HepG2 (cell line): ENCODE measurements around the gene GPR4. TPM values are rescaled to one million over a fixed set of nuclear protein-coding genes. Genes with fewer than 3 reads are reported as not detected.

Experiments
- ATAC-seq: fragments of 200-7000 bp; cut with Tn5 transposase; 3 replicates; pipeline ENCODE4 v1.9.1; 2020; ENCODE audit warnings: mild to moderate bottlenecking, moderate library complexity
- BruUV-seq: library from RNA; stranded (reverse); fragments of 400-500 nt; replicated peaks from 2 replicates; lab custom pipeline; 2021; lab: Mats Ljungman, UMichigan
- CTCF ChIA-PET: fragments of 300-600 bp; formaldehyde crosslinking; extraction: SDS; loops from one replicate; lab custom pipeline; 2021; ENCODE audit warnings: low total read pairs, inconsistent platforms, low intra/inter-chr PET ratio; lab: Yijun Ruan, JAX
- POLR2A ChIA-PET: fragments of 350-600 bp; sonication (Branson Sonifier 250); formaldehyde crosslinking; loops from one replicate; lab custom pipeline; 2020; ENCODE audit warnings: antibody characterized with exemption, inconsistent platforms; lab: Yijun Ruan, JAX
- DNase-seq: peaks from one replicate; pipeline ENCODE4 v3.0.0-alpha.2; 2015; ENCODE audit warnings: low spot score
- FAIRE-seq: peaks from 3 replicates; lab custom pipeline; 2011; peaks lifted over from hg19 to GRCh38; lab: Jason Lieb, UNC
- H2AFZ ChIP-seq: one replicate; pipeline ENCODE4 v1.6.1; 2011; ENCODE audit warnings: low read length, inconsistent platforms
- H3K27ac ChIP-seq: fragments of 300-600 bp; 3 replicates; pipeline ENCODE4 v1.8.0; 2011; ENCODE audit warnings: mixed run types, mild to moderate bottlenecking, mixed read lengths, low read length, inconsistent platforms; ENCODE audit not compliant: insufficient read depth; ENCODE audit errors: extremely low read length
- H3K27me3 ChIP-seq, 2 experiments: fragments of 200-600 bp in 1 of 2; 2 replicates in 1 of 2; 3 replicates in 1 of 2; pipeline versions ENCODE4 v1.6.0 to v1.8.0; 2011; ENCODE audit warnings: low read length in 2 of 2, mild to moderate bottlenecking in 2 of 2, moderate library complexity in 2 of 2, inconsistent platforms in 1 of 2; ENCODE audit not compliant: insufficient read depth in 2 of 2, control insufficient read depth in 1 of 2
- H3K36me3 ChIP-seq, 2 experiments: fragments of 200-600 bp in 1 of 2; replicated peaks in 1 of 2; 2 replicates in 1 of 2; 3 replicates in 1 of 2; pipeline versions ENCODE4 v1.5.1 to v1.8.0; 2011; ENCODE audit warnings: low read length in 2 of 2, inconsistent platforms in 1 of 2; ENCODE audit not compliant: insufficient read depth in 2 of 2, control insufficient read depth in 1 of 2
- H3K4me1 ChIP-seq: 2 replicates; pipeline ENCODE4 v1.5.1; 2012; ENCODE audit warnings: low read length, inconsistent platforms; ENCODE audit not compliant: insufficient read depth
- H3K4me2 ChIP-seq: 2 replicates; pipeline ENCODE4 v1.6.0; 2011; ENCODE audit warnings: low read depth, low read length, inconsistent platforms
- H3K4me3 ChIP-seq, 3 experiments: fragments of 200-600 bp in 1 of 3; sonication (generic), shearing (Covaris generic) in 1 of 3; replicated peaks in 1 of 3; 2 replicates each; pipeline ENCODE4 v1.5.1; 2011 to 2016; ENCODE audit warnings: low read length in 3 of 3, inconsistent platforms in 2 of 3, low read depth in 2 of 3, mild to moderate bottlenecking in 2 of 3, control low read depth in 1 of 3, mixed read lengths in 1 of 3; ENCODE audit not compliant: insufficient read depth in 1 of 3
- H3K79me2 ChIP-seq: one replicate; pipeline ENCODE4 v1.6.1; 2011; ENCODE audit warnings: low read length, inconsistent platforms; ENCODE audit not compliant: insufficient read depth
- H3K9ac ChIP-seq: 2 replicates; pipeline ENCODE4 v1.6.0; 2011; ENCODE audit warnings: mild to moderate bottlenecking, low read depth, low read length, inconsistent platforms; ENCODE audit not compliant: insufficient read depth
- H3K9me3 ChIP-seq: 2 replicates; pipeline ENCODE4 v1.5.1; 2012; ENCODE audit warnings: mild to moderate bottlenecking, low read length
- H4K20me1 ChIP-seq: 2 replicates; pipeline ENCODE4 v1.6.0; 2011; ENCODE audit warnings: inconsistent platforms, mild to moderate bottlenecking, low read length, moderate library complexity; ENCODE audit not compliant: insufficient read depth
- CCDC6 ChIP-seq: sonication (generic); formaldehyde crosslinking; IDR thresholded peaks from 2 replicates; pipeline ENCODE4 v1.8.1; 2022; ENCODE audit warnings: mild to moderate bottlenecking, missing genetic modification reagents, moderate library complexity
- ETV5 ChIP-seq: IDR thresholded peaks from 2 replicates; pipeline ENCODE4 v1.6.1; 2018; ENCODE audit warnings: missing biosample characterization, missing genetic modification reagents, inconsistent platforms, borderline replicate concordance
- GPN1 ChIP-seq: sonication (generic); formaldehyde crosslinking; IDR thresholded peaks from 2 replicates; pipeline ENCODE4 v1.5.1; 2020; ENCODE audit warnings: missing genetic modification reagents, borderline replicate concordance
- NBN ChIP-seq: fragments of 450-650 bp; conservative IDR thresholded peaks from 2 replicates; pipeline ENCODE4 v1.6.1; 2017
- NR3C1 ChIP-seq: sonication (generic); formaldehyde crosslinking; IDR thresholded peaks from 2 replicates; pipeline ENCODE4 v1.4.0; 2020; ENCODE audit warnings: missing genetic modification reagents
- NRL ChIP-seq: sonication (generic); formaldehyde crosslinking; IDR thresholded peaks from 2 replicates; pipeline ENCODE4 v1.5.0; 2020; ENCODE audit warnings: missing genetic modification reagents, mild to moderate bottlenecking, moderate library complexity, borderline replicate concordance
- REL ChIP-seq: sonication (generic); formaldehyde crosslinking; conservative IDR thresholded peaks from 2 replicates; pipeline ENCODE4 v1.8.0; 2022; ENCODE audit warnings: mild to moderate bottlenecking, missing genetic modification reagents, moderate library complexity
- SRY ChIP-seq: sonication (generic); formaldehyde crosslinking; IDR thresholded peaks from 2 replicates; pipeline ENCODE4 v1.8.0; 2022; ENCODE audit warnings: mild to moderate bottlenecking, missing genetic modification reagents
- TRIM24 ChIP-seq: sonication (generic); formaldehyde crosslinking; IDR thresholded peaks from 2 replicates; pipeline ENCODE4 v1.8.0; 2022; ENCODE audit warnings: mild to moderate bottlenecking, missing genetic modification reagents
- ZFAT ChIP-seq: sonication (generic); formaldehyde crosslinking; conservative IDR thresholded peaks from 2 replicates; pipeline ENCODE4 v1.8.1; 2023; ENCODE audit warnings: missing genetic modification reagents, inconsistent platforms
- ZNF430 ChIP-seq: sonication (generic); formaldehyde crosslinking; IDR thresholded peaks from 2 replicates; pipeline ENCODE4 v1.9.0; 2021; ENCODE audit warnings: mild to moderate bottlenecking, missing genetic modification reagents
- ZNF703 ChIP-seq: sonication (generic); formaldehyde crosslinking; IDR thresholded peaks from 2 replicates; pipeline ENCODE4 v1.5.1; 2020; ENCODE audit warnings: missing genetic modification reagents, mild to moderate bottlenecking, moderate library complexity, borderline replicate concordance
- ZNF850 ChIP-seq: sonication (generic); formaldehyde crosslinking; conservative IDR thresholded peaks from 2 replicates; pipeline ENCODE4 v1.9.0; 2021; ENCODE audit warnings: mild to moderate bottlenecking, missing genetic modification reagents
- whole genome bisulfite sequencing: methylation state at CpG from one replicate; pipeline ENCODE4 v1.1.6; 2017; ENCODE audit warnings: low lambda C conversion rate; 5-methylcytosine and 5-hydroxymethylcytosine counted together
- in situ Hi-C: cut with HindIII; loops from 2 replicates; pipeline ENCODE4 v1.10.0; 2017; ENCODE audit warnings: low pct_unique_long_range_greater_than_20kb; ENCODE audit not compliant: extremely low pct_ligation_motif_present
- intact Hi-C: fragments of 100-400 bp; cut with micrococcal nuclease; formaldehyde crosslinking; loops from one replicate; pipeline ENCODE4 v1.10.0; 2022; ENCODE audit not compliant: unreplicated experiment
- polyA plus RNA-seq, 8 experiments: library from polyadenylated mRNA; depleted of rRNA in 3 of 8; stranded (reverse) in 7 of 8; unstranded in 1 of 8; fragments of >200 nt; fragmentation: Illumina TruSeq in 4 of 8; extraction: Trizol in 4 of 8; gene quantifications; 2 replicates each; pipeline versions ENCODE4 v1.2.1 to v1.2.3, GENCODE V29; 2011 to 2016; ENCODE audit warnings: low read depth in 4 of 8, missing spikeins in 1 of 8, mixed read lengths in 1 of 8; ENCODE audit not compliant: insufficient read depth in 1 of 8
- total RNA-seq, 5 experiments: library from RNA; depleted of rRNA; stranded (reverse); fragments of >200 nt; fragmentation: Illumina TruSeq; extraction: Trizol; gene quantifications; 2 replicates each; pipeline ENCODE4 v1.2.3, GENCODE V29; 2016; ENCODE audit warnings: low read depth in 1 of 5
- TF ChIP-seq, protein P1 (sequence below): sonication (generic); formaldehyde crosslinking; IDR thresholded peaks from 2 replicates; pipeline ENCODE4 v1.5.0; 2020; ENCODE audit warnings: missing genetic modification reagents
- TF ChIP-seq, protein P2 (sequence below): sonication (generic); formaldehyde crosslinking; IDR thresholded peaks from 2 replicates; pipeline ENCODE4 v1.4.0; 2020; ENCODE audit warnings: missing genetic modification reagents
- TF ChIP-seq, protein P3 (sequence below): sonication (generic); formaldehyde crosslinking; IDR thresholded peaks from 2 replicates; pipeline ENCODE4 v1.8.1; 2023; ENCODE audit warnings: mild to moderate bottlenecking, missing genetic modification reagents

Gene GPR4
- total and polyA plus RNA-seq, 2 of the 13 experiments (the other 11 are each of a cell fraction or from before 2014, with no cell fraction given): 0.15 TPM; not detected in 1

GRCh38 chr19:45629704-45630103, 27.7 kb upstream of the GPR4 start:
- Histone ChIP-seq H3K4me3 (no peak overlapping the region), H3K27me3 (no peaks in the 10 kb centered on the region), H3K9me3 (no peaks in the 10 kb centered on the region), H3K79me2 (no peaks in the 10 kb centered on the region), H3K27ac (no peak overlapping the region), H3K4me1 (no peaks in the 10 kb centered on the region), H2AFZ (no peak overlapping the region), H3K9ac (no peak overlapping the region), H3K36me3 (peaks cover 2 to 4% of the 10 kb centered on the region in 2 experiments; a peak in 2 of 5 replicates), H4K20me1 (no peaks in the 10 kb centered on the region), H3K4me2 (no peak overlapping the region)
- ChIA-PET CTCF (no interaction called here), POLR2A (no interaction called here)
- FAIRE-seq (no peak), ATAC-seq (no peak), DNase-seq (no peak)
- TF ChIP-seq, protein P1, sequence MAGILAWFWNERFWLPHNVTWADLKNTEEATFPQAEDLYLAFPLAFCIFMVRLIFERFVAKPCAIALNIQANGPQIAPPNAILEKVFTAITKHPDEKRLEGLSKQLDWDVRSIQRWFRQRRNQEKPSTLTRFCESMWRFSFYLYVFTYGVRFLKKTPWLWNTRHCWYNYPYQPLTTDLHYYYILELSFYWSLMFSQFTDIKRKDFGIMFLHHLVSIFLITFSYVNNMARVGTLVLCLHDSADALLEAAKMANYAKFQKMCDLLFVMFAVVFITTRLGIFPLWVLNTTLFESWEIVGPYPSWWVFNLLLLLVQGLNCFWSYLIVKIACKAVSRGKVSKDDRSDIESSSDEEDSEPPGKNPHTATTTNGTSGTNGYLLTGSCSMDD (CRISPR knock-in tag): no peak
- TF ChIP-seq, protein P2, sequence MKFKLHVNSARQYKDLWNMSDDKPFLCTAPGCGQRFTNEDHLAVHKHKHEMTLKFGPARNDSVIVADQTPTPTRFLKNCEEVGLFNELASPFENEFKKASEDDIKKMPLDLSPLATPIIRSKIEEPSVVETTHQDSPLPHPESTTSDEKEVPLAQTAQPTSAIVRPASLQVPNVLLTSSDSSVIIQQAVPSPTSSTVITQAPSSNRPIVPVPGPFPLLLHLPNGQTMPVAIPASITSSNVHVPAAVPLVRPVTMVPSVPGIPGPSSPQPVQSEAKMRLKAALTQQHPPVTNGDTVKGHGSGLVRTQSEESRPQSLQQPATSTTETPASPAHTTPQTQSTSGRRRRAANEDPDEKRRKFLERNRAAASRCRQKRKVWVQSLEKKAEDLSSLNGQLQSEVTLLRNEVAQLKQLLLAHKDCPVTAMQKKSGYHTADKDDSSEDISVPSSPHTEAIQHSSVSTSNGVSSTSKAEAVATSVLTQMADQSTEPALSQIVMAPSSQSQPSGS (CRISPR knock-in tag): no peak
- no peak for TF ChIP-seq ZNF850
- TF ChIP-seq NRL (CRISPR knock-in tag): no peak
- TF ChIP-seq ZNF703 (CRISPR knock-in tag): no peak
- TF ChIP-seq TRIM24 (CRISPR knock-in tag): no peak
- TF ChIP-seq SRY (CRISPR knock-in tag): no peak
- no peak for TF ChIP-seq ZNF430
- TF ChIP-seq NR3C1 (CRISPR knock-in tag): no peak
- TF ChIP-seq, protein P3, sequence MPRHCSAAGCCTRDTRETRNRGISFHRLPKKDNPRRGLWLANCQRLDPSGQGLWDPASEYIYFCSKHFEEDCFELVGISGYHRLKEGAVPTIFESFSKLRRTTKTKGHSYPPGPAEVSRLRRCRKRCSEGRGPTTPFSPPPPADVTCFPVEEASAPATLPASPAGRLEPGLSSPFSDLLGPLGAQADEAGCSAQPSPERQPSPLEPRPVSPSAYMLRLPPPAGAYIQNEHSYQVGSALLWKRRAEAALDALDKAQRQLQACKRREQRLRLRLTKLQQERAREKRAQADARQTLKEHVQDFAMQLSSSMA (CRISPR knock-in tag): no peak
- TF ChIP-seq CCDC6: no peak
- no peak for TF ChIP-seq ZFAT (CRISPR knock-in tag)
- TF ChIP-seq ETV5: no peak
- no peak for TF ChIP-seq REL
- no peak for TF ChIP-seq GPN1
- no peak for TF ChIP-seq NBN
- intact Hi-C loops (no loop called here), in situ Hi-C loops (no loop called here)
- BruUV-seq: no TSS peak
- WGBS: 50% methylated on average over 2 of the region's 4 CpGs
